Right atrium auricular region (tissue), 2 donors: ENCODE data around the gene RAP1A. TPM values are rescaled to one million over a fixed set of nuclear protein-coding genes. Genes with fewer than 3 reads are reported as not detected.

ENCODE experiments used
- DNase-seq: peaks from one replicate; pipeline ENCODE4 v3.0.0-alpha.2; 2019; ENCODE audit warnings: low spot score
- H3K27ac ChIP-seq, 2 donors: fragments of 200-600 bp; sonication (generic); 1 replicate in 1 of 2; 2 replicates in 1 of 2; pipeline ENCODE4 v1.5.1; 2016 to 2019
- H3K27me3 ChIP-seq, 2 donors: fragments of 200-600 bp; sonication (generic); one replicate each; pipeline versions ENCODE4 v1.5.1 to v1.6.0; 2017 to 2019
- H3K36me3 ChIP-seq: fragments of 200-600 bp; sonication (generic); one replicate; pipeline ENCODE4 v1.5.1; 2016
- H3K4me1 ChIP-seq, 2 donors: fragments of 200-600 bp; sonication (generic); one replicate each; pipeline versions ENCODE4 v1.5.1 to v1.6.0; 2017 to 2019
- H3K4me3 ChIP-seq, 2 donors: fragments of 200-600 bp; sonication (generic); 1 replicate in 1 of 2; 2 replicates in 1 of 2; pipeline ENCODE4 v1.5.1; 2017 to 2019; ENCODE audit warnings: mild to moderate bottlenecking in 1 of 2, moderate library complexity in 1 of 2
- H3K9me3 ChIP-seq, 2 donors: fragments of 200-600 bp; sonication (generic); one replicate each; pipeline ENCODE4 v1.5.1; 2019
- CTCF ChIP-seq, 2 donors: fragments of 200-600 bp; sonication (generic); IDR thresholded peaks; one replicate each; pipeline ENCODE4 v1.5.1; 2019; ENCODE audit warnings: antibody characterized with exemption in 2 of 2
- total RNA-seq, 2 donors: library from RNA; depleted of rRNA; stranded (reverse); fragments of >200 nt; gene quantifications; one replicate each; pipeline ENCODE4 v1.1.0, GENCODE V29; 2016

The RAP1A gene
- total RNA-seq, 2 donors from 2014 or later, result 62.1 to 72.8 TPM

GRCh38 chr1:111690306-111690617 lies 70.7 kb downstream of the RAP1A start:
- no peak overlapping the region for H3K4me3 ChIP-seq
- no peak for DNase-seq
- no peaks in the 10 kb centered on the region for H3K27me3 ChIP-seq
- TF ChIP-seq CTCF (IDR thresholded peaks at IDR 0.05), result no peak
- peaks cover 0 to 13% of the 10 kb centered on the region in 2 donors for H3K4me1 ChIP-seq
- peaks cover 8% of the 10 kb centered on the region for H3K36me3 ChIP-seq
- no peaks in the 10 kb centered on the region for H3K9me3 ChIP-seq
- no peak overlapping the region for H3K27ac ChIP-seq

GRCh38 chr1:111691886-111692285 lies 72.3 kb downstream of the RAP1A start:
- H3K27ac ChIP-seq, result no peak overlapping the region
- DNase-seq, result no peak
- H3K27me3 ChIP-seq, result no peaks in the 10 kb centered on the region
- peaks cover 8% of the 10 kb centered on the region for H3K36me3 ChIP-seq
- peaks cover 0 to 17% of the 10 kb centered on the region in 2 donors for H3K4me1 ChIP-seq
- H3K9me3 ChIP-seq, result no peaks in the 10 kb centered on the region
- no peak for TF ChIP-seq CTCF (IDR thresholded peaks at IDR 0.05)
- H3K4me3 ChIP-seq, result no peak overlapping the region

DNA sequence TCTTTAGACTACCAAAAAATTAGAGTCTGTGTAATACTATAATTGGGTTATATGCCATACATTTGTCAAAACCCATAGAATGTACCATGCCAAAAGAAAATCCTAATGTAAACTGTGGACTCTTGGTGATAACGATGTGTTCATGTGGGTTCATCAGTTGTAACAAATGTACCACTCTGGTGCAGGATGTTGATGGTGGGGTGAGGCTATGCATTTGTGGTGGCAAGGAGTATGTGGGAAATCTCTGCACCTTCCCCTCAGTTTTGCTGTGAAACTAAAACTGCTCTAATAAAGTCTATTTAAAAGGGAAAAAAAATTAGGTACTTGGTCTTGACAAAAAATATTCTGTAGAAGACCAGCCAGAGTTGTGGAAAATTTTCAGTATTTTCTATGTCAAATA lies 76.2 kb downstream of the RAP1A start:
- no peak overlapping the region for H3K4me3 ChIP-seq
- H3K36me3 ChIP-seq, result peaks cover 40% of the 10 kb centered on the region
- no peak overlapping the region for H3K27ac ChIP-seq
- no peak for DNase-seq
- H3K27me3 ChIP-seq, result no peaks in the 10 kb centered on the region
- no peaks in the 10 kb centered on the region for H3K9me3 ChIP-seq
- peaks cover 0 to 5% of the 10 kb centered on the region in 2 donors for H3K4me1 ChIP-seq
- no peak for TF ChIP-seq CTCF (IDR thresholded peaks at IDR 0.05)

GRCh38 chr1:111696330-111696729 lies 76.7 kb downstream of the RAP1A start:
- H3K27ac ChIP-seq, result no peak overlapping the region
- no peak overlapping the region for H3K4me3 ChIP-seq
- H3K9me3 ChIP-seq, result no peaks in the 10 kb centered on the region
- H3K4me1 ChIP-seq, result peaks cover 0 to 5% of the 10 kb centered on the region in 2 donors
- no peak for DNase-seq
- no peak for TF ChIP-seq CTCF (IDR thresholded peaks at IDR 0.05)
- peaks cover 40% of the 10 kb centered on the region for H3K36me3 ChIP-seq
- no peaks in the 10 kb centered on the region for H3K27me3 ChIP-seq

DNA sequence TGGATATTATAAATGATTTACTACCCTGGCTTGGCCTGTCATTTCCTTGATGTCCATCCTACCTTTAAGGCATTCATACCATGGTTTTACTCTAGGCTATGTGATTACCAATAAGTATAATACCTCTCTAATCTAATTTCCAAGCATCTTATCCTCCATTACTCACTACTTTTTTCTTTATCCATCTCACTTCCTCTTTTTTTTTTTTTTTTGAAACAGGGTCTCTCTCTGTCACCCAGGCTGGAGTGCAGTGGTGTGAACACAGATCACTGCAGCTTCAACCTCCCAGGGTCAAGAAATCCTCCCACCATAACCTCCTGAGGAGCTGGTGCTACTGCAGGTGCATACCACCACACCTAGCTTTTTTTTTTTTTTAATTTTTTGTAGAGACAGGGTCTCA lies 79.7 kb downstream of the RAP1A start:
- Histone ChIP-seq H3K27me3 (no peaks in the 10 kb centered on the region), H3K4me1 (peaks cover 0 to 5% of the 10 kb centered on the region in 2 donors), H3K36me3 (peaks cover 50% of the 10 kb centered on the region), H3K4me3 (no peak overlapping the region), H3K27ac (no peak overlapping the region), H3K9me3 (no peaks in the 10 kb centered on the region)
- no peak for DNase-seq
- TF ChIP-seq CTCF (IDR thresholded peaks at IDR 0.05), result no peak

DNA sequence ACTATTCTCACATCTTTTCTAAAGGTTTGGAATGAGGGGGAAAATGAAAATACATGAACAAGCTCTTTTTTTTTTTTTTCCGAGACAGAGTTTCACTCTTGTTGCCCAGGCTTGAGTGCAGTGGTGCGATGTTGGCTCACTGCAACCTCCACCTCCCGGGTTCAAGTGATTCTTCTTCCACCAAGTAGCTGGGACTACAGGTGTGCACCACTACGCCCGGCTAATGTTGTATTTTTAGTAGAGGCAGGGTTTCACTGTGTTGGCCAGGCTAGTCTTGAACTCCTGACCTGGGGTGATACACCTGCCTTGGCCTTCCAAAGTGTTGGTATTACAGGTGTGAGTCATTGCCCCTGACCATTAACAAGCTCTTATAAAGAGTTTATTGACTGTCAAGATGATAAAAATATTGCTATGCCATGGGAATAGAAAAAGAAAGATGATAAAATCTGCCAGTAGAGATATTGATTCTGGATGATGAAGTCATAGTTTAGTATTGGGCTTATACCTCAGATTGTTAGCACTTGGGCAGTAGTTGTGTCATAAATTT lies 83.0 kb downstream of the RAP1A start:
- Histone ChIP-seq H3K4me1 (no peaks in the 10 kb centered on the region), H3K36me3 (peaks cover 71% of the 10 kb centered on the region), H3K27ac (no peak overlapping the region), H3K4me3 (no peak overlapping the region), H3K9me3 (no peaks in the 10 kb centered on the region), H3K27me3 (no peaks in the 10 kb centered on the region)
- no peak for DNase-seq
- no peak for TF ChIP-seq CTCF (IDR thresholded peaks at IDR 0.05)
